DOHH2 (cell line): ENCODE data around the gene SCUBE2.

Experiments
- EZH2phosphoT487 ChIP-seq: fragments of 200-600 bp; sonication (generic); IDR thresholded peaks from 2 replicates; pipeline ENCODE4 v1.6.1; 2017; ENCODE audit warnings: borderline replicate concordance, mild to moderate bottlenecking, antibody characterized with exemption, low read length, moderate library complexity, mixed read lengths
- TF ChIP-seq, protein P1 (sequence below): fragments of 200-600 bp; sonication (generic); IDR thresholded peaks from one replicate; pipeline ENCODE4 v1.5.1; 2014; ENCODE audit warnings: antibody characterized with exemption, mild to moderate bottlenecking, low read depth, low read length; ENCODE audit not compliant: poor library complexity, severe bottlenecking

DNA sequence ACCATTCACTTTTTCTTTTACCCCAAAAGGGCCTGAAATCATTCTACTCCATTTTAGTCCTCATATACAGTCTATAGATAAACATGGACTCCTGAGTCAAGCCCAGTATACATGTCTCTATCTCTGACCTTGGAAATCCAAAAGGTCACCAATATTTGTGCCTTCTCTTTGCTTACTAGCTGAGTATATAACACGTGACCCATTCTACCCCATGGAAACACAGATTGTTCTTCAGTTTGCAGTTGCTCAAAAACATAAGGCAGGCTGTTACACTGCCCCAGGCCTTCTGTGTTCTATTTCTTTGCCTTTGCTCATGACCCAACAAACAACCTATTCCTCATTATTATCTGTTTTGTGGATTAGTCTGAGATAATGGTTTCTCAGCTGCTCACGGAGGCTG is 93.4 kb downstream of the SCUBE2 start:
- TF ChIP-seq, protein P1, sequence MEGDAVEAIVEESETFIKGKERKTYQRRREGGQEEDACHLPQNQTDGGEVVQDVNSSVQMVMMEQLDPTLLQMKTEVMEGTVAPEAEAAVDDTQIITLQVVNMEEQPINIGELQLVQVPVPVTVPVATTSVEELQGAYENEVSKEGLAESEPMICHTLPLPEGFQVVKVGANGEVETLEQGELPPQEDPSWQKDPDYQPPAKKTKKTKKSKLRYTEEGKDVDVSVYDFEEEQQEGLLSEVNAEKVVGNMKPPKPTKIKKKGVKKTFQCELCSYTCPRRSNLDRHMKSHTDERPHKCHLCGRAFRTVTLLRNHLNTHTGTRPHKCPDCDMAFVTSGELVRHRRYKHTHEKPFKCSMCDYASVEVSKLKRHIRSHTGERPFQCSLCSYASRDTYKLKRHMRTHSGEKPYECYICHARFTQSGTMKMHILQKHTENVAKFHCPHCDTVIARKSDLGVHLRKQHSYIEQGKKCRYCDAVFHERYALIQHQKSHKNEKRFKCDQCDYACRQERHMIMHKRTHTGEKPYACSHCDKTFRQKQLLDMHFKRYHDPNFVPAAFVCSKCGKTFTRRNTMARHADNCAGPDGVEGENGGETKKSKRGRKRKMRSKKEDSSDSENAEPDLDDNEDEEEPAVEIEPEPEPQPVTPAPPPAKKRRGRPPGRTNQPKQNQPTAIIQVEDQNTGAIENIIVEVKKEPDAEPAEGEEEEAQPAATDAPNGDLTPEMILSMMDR = no peak
- no peak for TF ChIP-seq EZH2phosphoT487
